K562 (cell line): ENCODE measurements around the gene PLEKHG1. TPM values are rescaled to one million over a fixed set of nuclear protein-coding genes. Genes with fewer than 3 reads are reported as not detected.

ENCODE experiments used
- ATAC-seq: fragments of 200-7000 bp; cut with Tn5 transposase; 3 replicates; pipeline ENCODE4 v1.9.1; 2020; ENCODE audit warnings: moderate library complexity
- BruUV-seq: library from RNA; stranded (reverse); fragments of 400-500 nt; replicated peaks from 2 replicates; lab custom pipeline; 2021; lab: Mats Ljungman, UMichigan
- CTCF ChIA-PET: fragments of 300-600 bp; formaldehyde crosslinking; extraction: SDS; loops from one replicate; lab custom pipeline; 2021; ENCODE audit warnings: low intra/inter-chr PET ratio; lab: Yijun Ruan, JAX
- POLR2A ChIA-PET: fragments of 300-600, 350-650 bp; sonication (Branson Sonifier 250); formaldehyde crosslinking; extraction: SDS; loops from one replicate; lab custom pipeline; 2021; ENCODE audit warnings: antibody characterized with exemption, inconsistent platforms; lab: Yijun Ruan, JAX
- DNase-seq, 4 experiments: peaks; one replicate each; pipeline versions ENCODE4 v3.0.0 to v3.0.0-alpha.2; 2011 to 2018; ENCODE audit warnings: low spot score in 3 of 4, mixed read lengths in 3 of 4; ENCODE audit errors: extremely low read depth in 1 of 4
- FAIRE-seq: peaks from 2 replicates; lab custom pipeline; 2011; peaks lifted over from hg19 to GRCh38; lab: Jason Lieb, UNC
- H2AFZ ChIP-seq: 2 replicates; pipeline ENCODE4 v1.6.0; 2011; ENCODE audit warnings: low read depth, low read length, control low read depth, inconsistent platforms
- H3K27ac ChIP-seq: fragments of 200-600 bp; 3 replicates; pipeline ENCODE4 v1.8.0; 2011; ENCODE audit warnings: low read depth, mild to moderate bottlenecking, control low read depth, inconsistent platforms, low read length, moderate library complexity, mixed read lengths; ENCODE audit errors: extremely low read depth
- H3K27me3 ChIP-seq, 2 experiments: fragments of 300-600 bp in 1 of 2; 2 replicates in 1 of 2; 3 replicates in 1 of 2; pipeline versions ENCODE4 v1.6.0 to v1.8.0; 2011; ENCODE audit warnings: inconsistent platforms in 2 of 2, low read length in 2 of 2, mild to moderate bottlenecking in 1 of 2, mixed read lengths in 1 of 2, moderate library complexity in 1 of 2; ENCODE audit not compliant: control insufficient read depth in 2 of 2, insufficient read depth in 2 of 2
- H3K36me3 ChIP-seq: fragments of 300-600 bp; 3 replicates; pipeline ENCODE4 v1.8.0; 2011; ENCODE audit warnings: mild to moderate bottlenecking, low read length, inconsistent platforms; ENCODE audit not compliant: control insufficient read depth, insufficient read depth
- H3K4me1 ChIP-seq, 2 experiments: fragments of 200-600 bp in 1 of 2; replicated peaks in 1 of 2; 2 replicates in 1 of 2; 3 replicates in 1 of 2; pipeline versions ENCODE4 v1.5.1 to v1.8.0; 2011; ENCODE audit warnings: inconsistent platforms in 2 of 2, low read length in 2 of 2, mild to moderate bottlenecking in 1 of 2, mixed read lengths in 1 of 2, moderate library complexity in 1 of 2; ENCODE audit not compliant: control insufficient read depth in 2 of 2, insufficient read depth in 2 of 2
- H3K4me2 ChIP-seq: 2 replicates; pipeline ENCODE4 v1.6.1; 2011; ENCODE audit warnings: low read length, control low read depth, inconsistent platforms, mixed read lengths; ENCODE audit not compliant: insufficient read depth
- H3K4me3 ChIP-seq: fragments of 200-600 bp; sonication (generic), shearing (Covaris generic); 2 replicates; pipeline ENCODE4 v1.5.1; 2016; ENCODE audit warnings: control low read depth, inconsistent platforms
- H3K79me2 ChIP-seq: fragments of 200-600 bp; 3 replicates; pipeline ENCODE4 v1.8.0; 2011; ENCODE audit warnings: low read length, inconsistent platforms; ENCODE audit not compliant: control insufficient read depth, insufficient read depth
- H3K9ac ChIP-seq, 2 experiments: 2 replicates each; pipeline versions ENCODE4 v1.6.0 to v1.6.1; 2011; ENCODE audit warnings: low read depth in 2 of 2, low read length in 2 of 2, control low read depth in 1 of 2, inconsistent platforms in 1 of 2, mild to moderate bottlenecking in 1 of 2, mixed read lengths in 1 of 2; ENCODE audit not compliant: insufficient read depth in 1 of 2
- H3K9me1 ChIP-seq: one replicate; pipeline ENCODE4 v1.6.0; 2011; ENCODE audit warnings: inconsistent platforms, mild to moderate bottlenecking, low read length, moderate library complexity; ENCODE audit not compliant: control insufficient read depth, insufficient read depth
- H3K9me3 ChIP-seq: replicated peaks from 2 replicates; pipeline ENCODE4 v1.5.1; 2011; ENCODE audit warnings: low read depth, low read length, inconsistent platforms; ENCODE audit not compliant: control insufficient read depth, insufficient read depth
- H4K20me1 ChIP-seq: replicated peaks from 2 replicates; pipeline ENCODE4 v1.6.1; 2011; ENCODE audit warnings: low read length, inconsistent platforms, mixed read lengths; ENCODE audit not compliant: control insufficient read depth, insufficient read depth
- CBX2 ChIP-seq: fragments of 200-600 bp; sonication (generic); IDR thresholded peaks from one replicate; pipeline ENCODE4 v1.6.1; 2012; ENCODE audit warnings: mild to moderate bottlenecking, low read length, inconsistent platforms; ENCODE audit not compliant: insufficient read depth, poor library complexity, severe bottlenecking
- CGGBP1 ChIP-seq: fragments of 250-450 bp; sonication (Bioruptor Pico); IDR thresholded peaks from 2 replicates; pipeline ENCODE4 v1.9.0; 2021; ENCODE audit warnings: mild to moderate bottlenecking
- CREB3L1 ChIP-seq: fragments of 450-650 bp; IDR thresholded peaks from 2 replicates; pipeline ENCODE4 v1.6.1; 2014; ENCODE audit warnings: low read depth, mild to moderate bottlenecking, moderate library complexity, borderline replicate concordance
- EHMT2 ChIP-seq: fragments of 450-650 bp; IDR thresholded peaks from 2 replicates; pipeline ENCODE4 v1.6.1; 2018; ENCODE audit warnings: antibody characterized with exemption
- ELK3 ChIP-seq: fragments of 450-650 bp; formaldehyde crosslinking; IDR thresholded peaks from 2 replicates; pipeline ENCODE4 v1.4.0; 2020; ENCODE audit warnings: mild to moderate bottlenecking
- FOXJ3 ChIP-seq: sonication (generic); formaldehyde crosslinking; IDR thresholded peaks from 2 replicates; pipeline ENCODE4 v1.4.0; 2020; ENCODE audit warnings: mild to moderate bottlenecking, missing genetic modification reagents
- GABPA ChIP-seq: fragments of 200-800 bp; sonication (Bioruptor generic); conservative IDR thresholded peaks from 2 replicates; pipeline ENCODE4 v1.6.1; 2016; ENCODE audit warnings: low read depth, missing genetic modification characterization, missing compliant biosample characterization
- HDAC8 ChIP-seq: fragments of 450-650 bp; IDR thresholded peaks from 2 replicates; pipeline ENCODE4 v1.6.1; 2016; ENCODE audit warnings: mild to moderate bottlenecking, missing genetic modification characterization, moderate library complexity, missing compliant biosample characterization
- HNRNPK ChIP-seq: fragments of 200-400 bp; formaldehyde crosslinking; IDR thresholded peaks from one replicate; pipeline ENCODE4 v1.6.1; 2018; ENCODE audit warnings: mild to moderate bottlenecking, low read depth, low read length; ENCODE audit not compliant: poor library complexity, severe bottlenecking
- IRF2 ChIP-seq: sonication (generic); formaldehyde crosslinking; IDR thresholded peaks from 2 replicates; pipeline ENCODE4 v1.8.1; 2022; ENCODE audit warnings: mild to moderate bottlenecking, missing genetic modification reagents
- MEIS2 ChIP-seq: fragments of 450-650 bp; IDR thresholded peaks from 2 replicates; pipeline ENCODE4 v1.6.1; 2014; ENCODE audit warnings: mild to moderate bottlenecking; ENCODE audit not compliant: partially characterized antibody
- MTA1 ChIP-seq: fragments of 450-650 bp; IDR thresholded peaks from 2 replicates; pipeline ENCODE4 v1.6.1; 2017; ENCODE audit warnings: borderline replicate concordance
- NCOA1 ChIP-seq: fragments of 450-650 bp; IDR thresholded peaks from 2 replicates; pipeline ENCODE4 v1.6.1; 2016; ENCODE audit warnings: low read depth
- NFE2L1 ChIP-seq: fragments of 450-650 bp; IDR thresholded peaks from 2 replicates; pipeline ENCODE4 v1.6.1; 2016; ENCODE audit warnings: missing genetic modification characterization, low read depth, mild to moderate bottlenecking, missing compliant biosample characterization, moderate library complexity, borderline replicate concordance
- PHF20 ChIP-seq: fragments of 450-650 bp; IDR thresholded peaks from 2 replicates; pipeline ENCODE4 v1.6.1; 2018; ENCODE audit not compliant: partially characterized antibody
- POLR2G ChIP-seq: fragments of 200-400 bp; formaldehyde crosslinking; IDR thresholded peaks from 2 replicates; pipeline ENCODE4 v1.6.1; 2017; ENCODE audit warnings: low read depth, mild to moderate bottlenecking, antibody characterized with exemption, low read length, moderate library complexity
- SIRT6 ChIP-seq: IDR thresholded peaks from one replicate; pipeline ENCODE4 v1.6.1; 2012; ENCODE audit warnings: low read depth, mild to moderate bottlenecking, control low read depth, inconsistent platforms, low read length, moderate library complexity
- SMARCA5 ChIP-seq: fragments of 450-650 bp; IDR thresholded peaks from 2 replicates; pipeline ENCODE4 v1.6.1; 2016
- WGBS: fragments of 100-300 bp; shearing (Covaris generic); methylation state at CpG from one replicate; pipeline ENCODE4 v1.1.6; 2016; ENCODE audit warnings: low coverage, mixed read lengths; ENCODE audit not compliant: insufficient coverage; ENCODE audit errors: missing lambda C conversion rate; 5-methylcytosine and 5-hydroxymethylcytosine counted together
- in situ Hi-C: fragments of 300-500 bp; cut with MboI; formaldehyde crosslinking; loops from 4 replicates; pipeline ENCODE4 v1.15.0; 2018; ENCODE audit warnings: inconsistent platforms, mixed read lengths
- intact Hi-C: fragments of 100-400 bp; cut with micrococcal nuclease; formaldehyde crosslinking; loops from 2 replicates; pipeline ENCODE4 v1.14.2; 2022
- polyA plus RNA-seq, 8 experiments: library from polyadenylated mRNA; depleted of rRNA in 4 of 8; stranded (reverse) in 5 of 8; unstranded in 3 of 8; fragments of >200 nt; fragmentation: Nextera tagmentation in 2 of 8; fragmentation: Illumina TruSeq in 1 of 8; extraction: Ambion mirVana in 2 of 8; extraction: Trizol in 1 of 8; gene quantifications; 2 replicates each; pipeline versions ENCODE4 v1.2.1 to v1.2.3, GENCODE V29; 2011 to 2014; ENCODE audit warnings: inconsistent platforms in 1 of 8, missing spikeins in 1 of 8
- total RNA-seq, 7 experiments: library from RNA; depleted of rRNA in 6 of 7; stranded (reverse); fragments of >200 nt in 6 of 7; fragmentation: Illumina TruSeq in 2 of 7; extraction: Trizol in 2 of 7; gene quantifications; 2 replicates each; pipeline versions ENCODE4 v1.2.1 to v1.2.3, GENCODE V29; 2011 to 2021; ENCODE audit warnings: low replicate concordance in 1 of 7
- TF ChIP-seq, protein P1 (sequence below): sonication (generic); formaldehyde crosslinking; IDR thresholded peaks from 2 replicates; pipeline ENCODE4 v1.9.0; 2022; ENCODE audit warnings: mild to moderate bottlenecking, missing genetic modification reagents

Gene PLEKHG1
- total and polyA plus RNA-seq, 9 of the 15 experiments (the other 6 are each of a cell fraction or from before 2014, with no cell fraction given): 0.03 to 0.16 (median 0.03) TPM; not detected in 6

DNA sequence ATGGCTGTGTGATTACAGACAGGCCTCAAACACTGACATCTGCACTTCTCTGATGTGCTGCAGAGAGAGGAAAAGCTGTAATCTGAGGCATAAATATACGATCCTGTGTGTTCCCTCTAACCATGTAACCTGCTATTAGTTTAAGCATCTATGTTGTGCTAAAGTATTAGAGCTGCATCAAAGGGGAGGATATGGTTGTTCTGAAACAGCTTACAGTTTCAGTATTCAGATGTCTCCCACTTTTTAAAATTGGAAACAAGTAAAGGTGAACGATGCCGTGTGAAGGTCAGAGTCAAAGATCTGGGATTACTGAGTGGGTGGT is 7.6 kb downstream of the PLEKHG1 start:
- Histone ChIP-seq H3K79me2 (no peaks in the 10 kb centered on the region), H3K4me1 (no peaks in the 10 kb centered on the region), H3K4me3 (no peak overlapping the region), H3K9me3 (no peaks in the 10 kb centered on the region), H4K20me1 (no peaks in the 10 kb centered on the region), H3K27me3 (peaks cover 28 to 31% of the 10 kb centered on the region in 2 experiments), H3K36me3 (no peaks in the 10 kb centered on the region), H3K9ac (no peak overlapping the region), H3K27ac (no peak overlapping the region), H3K4me2 (no peak overlapping the region), H2AFZ (no peak overlapping the region), H3K9me1 (no peaks in the 10 kb centered on the region)
- BruUV-seq: no TSS peak
- POLR2A ChIA-PET: interaction anchor here (0.6 kb wide), 2 partner anchors 28 to 536 kb away, joined by 3 read pairs; no protein-coding TSS in a partner anchor
- intact Hi-C loops (no loop called here), in situ Hi-C loops (no loop called here)
- 0% methylated on average over 3 of the region's 3 CpGs for WGBS
- ATAC-seq (no peak), DNase-seq (no peak), FAIRE-seq (no peak)
- CTCF ChIA-PET: no interaction called here
- TF ChIP-seq HNRNPK: no peak
- no peak for TF ChIP-seq HDAC8 (tag)
- TF ChIP-seq CBX2: no peak
- TF ChIP-seq NFE2L1 (tag): no peak
- no peak for TF ChIP-seq ELK3 (CRISPR knock-in tag)
- TF ChIP-seq EHMT2: no peak
- no peak for TF ChIP-seq POLR2G
- no peak for TF ChIP-seq GABPA
- TF ChIP-seq CGGBP1 (CRISPR knock-in tag): no peak
- TF ChIP-seq MEIS2: no peak
- no peak for TF ChIP-seq FOXJ3
- TF ChIP-seq PHF20: no peak
- no peak for TF ChIP-seq NCOA1
- no peak for TF ChIP-seq CREB3L1
- TF ChIP-seq SMARCA5: no peak
- TF ChIP-seq MTA1: no peak
- TF ChIP-seq SIRT6: no peak
- TF ChIP-seq IRF2 (CRISPR knock-in tag): no peak
- TF ChIP-seq, protein P1, sequence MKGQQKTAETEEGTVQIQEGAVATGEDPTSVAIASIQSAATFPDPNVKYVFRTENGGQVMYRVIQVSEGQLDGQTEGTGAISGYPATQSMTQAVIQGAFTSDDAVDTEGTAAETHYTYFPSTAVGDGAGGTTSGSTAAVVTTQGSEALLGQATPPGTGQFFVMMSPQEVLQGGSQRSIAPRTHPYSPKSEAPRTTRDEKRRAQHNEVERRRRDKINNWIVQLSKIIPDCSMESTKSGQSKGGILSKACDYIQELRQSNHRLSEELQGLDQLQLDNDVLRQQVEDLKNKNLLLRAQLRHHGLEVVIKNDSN (CRISPR knock-in tag): no peak
